GM12874 (cell line): ENCODE results near the gene CENPP.

Source experiments
- CTCF ChIP-seq: IDR thresholded peaks from 2 replicates; pipeline ENCODE4 v1.5.1; 2011; ENCODE audit warnings: low read depth, mild to moderate bottlenecking, control low read depth, low read length, moderate library complexity; ENCODE audit not compliant: insufficient read depth

CENPP gene

GRCh38 chr9:92506184-92506857 is 180.6 kb downstream of the CENPP start:
- no peak for TF ChIP-seq CTCF

- no peak for TF ChIP-seq CTCF
Measured at GRCh38 chr9:92507005-92507404, 181.3 kb downstream of the CENPP start.

DNA sequence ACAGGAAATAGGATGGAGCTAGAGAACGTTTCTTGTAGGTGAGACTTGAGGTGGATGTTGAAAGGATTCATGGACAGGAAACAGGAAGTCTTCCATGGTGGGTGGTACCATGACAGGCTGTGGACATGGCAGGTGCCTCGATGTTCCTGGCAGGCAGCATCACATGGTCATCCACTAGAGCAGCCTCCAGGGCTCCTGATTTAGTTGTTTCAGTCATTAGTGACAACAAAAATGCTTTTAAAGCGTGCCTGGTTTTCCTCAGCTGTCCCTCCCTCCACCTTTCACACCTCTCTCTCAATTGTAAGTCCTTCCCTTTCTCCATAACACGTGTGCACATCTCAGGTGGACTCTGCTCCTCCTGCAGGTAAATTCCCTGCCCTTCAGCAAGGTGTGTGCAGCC is 181.7 kb downstream of the CENPP start:
- TF ChIP-seq CTCF = no peak

DNA sequence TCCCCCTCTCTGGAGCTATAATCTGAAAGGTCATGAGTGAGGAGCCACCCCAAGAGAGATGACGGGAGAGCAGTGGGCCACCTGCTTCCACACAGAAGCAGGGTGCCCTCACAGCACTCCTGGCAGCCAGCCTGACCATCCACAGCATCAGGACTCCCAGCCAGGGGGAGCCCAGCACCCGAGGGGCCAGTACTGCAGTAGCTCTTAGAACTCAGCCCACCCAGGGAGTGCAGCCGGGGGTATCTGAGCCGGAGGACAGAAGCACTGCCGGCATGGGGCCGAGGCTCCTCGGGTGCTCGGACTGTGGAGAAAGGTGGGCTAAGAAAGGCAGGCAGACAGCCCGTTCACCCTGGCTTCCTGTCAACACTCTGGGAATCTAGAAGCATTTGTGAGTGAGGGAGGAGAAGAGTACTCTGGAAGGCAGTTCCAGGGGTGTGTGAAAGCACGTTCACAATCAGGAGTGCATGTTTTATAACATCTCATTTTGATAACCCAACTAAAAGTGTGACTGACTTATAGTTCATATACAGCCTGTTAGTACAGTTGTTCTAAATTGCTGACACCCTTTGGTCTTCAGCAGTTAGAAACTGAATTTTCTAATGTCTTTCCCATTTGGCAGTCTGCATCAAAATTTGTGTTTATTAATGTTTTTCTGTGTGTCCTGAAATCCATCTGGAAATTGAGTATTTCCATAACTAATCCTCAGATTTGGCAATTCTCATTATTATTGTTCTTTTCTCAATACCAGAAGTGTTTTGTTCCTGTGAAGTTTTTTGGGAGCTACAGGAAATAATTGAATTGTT is 182.5 kb downstream of the CENPP start:
- TF ChIP-seq CTCF = no peak

- no peak for TF ChIP-seq CTCF
Measured at GRCh38 chr9:92509050-92509449, 183.3 kb downstream of the CENPP start.

GRCh38 chr9:92510747-92511146 is 185.0 kb downstream of the CENPP start:
- no peak for TF ChIP-seq CTCF

DNA sequence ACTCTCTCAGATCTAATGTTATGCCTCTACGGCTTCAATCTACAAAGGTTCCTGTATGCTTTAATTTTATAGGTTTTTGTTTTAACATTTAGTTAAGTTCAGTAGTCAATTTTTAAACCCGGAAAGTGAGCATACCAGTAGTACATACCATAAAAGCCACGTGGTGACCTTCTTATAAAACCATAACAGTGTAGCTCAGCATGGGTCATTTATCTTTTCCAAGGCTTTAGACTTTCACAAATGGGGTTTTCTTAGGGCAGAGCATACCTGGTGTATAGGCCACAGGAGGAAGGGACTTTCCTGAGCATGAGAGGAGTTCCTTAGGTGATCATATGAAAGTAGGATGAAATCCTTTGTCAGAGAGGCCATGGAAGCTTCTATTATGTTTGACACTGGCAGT is 186.9 kb downstream of the CENPP start:
- TF ChIP-seq CTCF = no peak
